K562 (cell line): Measurements from ENCODE around the gene HIVEP1. TPM values are rescaled to one million over a fixed set of nuclear protein-coding genes. Genes with fewer than 3 reads are reported as not detected.

Source experiments
- ATAC-seq: fragments of 200-7000 bp; cut with Tn5 transposase; 3 replicates; pipeline ENCODE4 v1.9.1; 2020; ENCODE audit warnings: moderate library complexity
- BruUV-seq: library from RNA; stranded (reverse); fragments of 400-500 nt; replicated peaks from 2 replicates; lab custom pipeline; 2021; lab: Mats Ljungman, UMichigan
- CTCF ChIA-PET: fragments of 300-600 bp; formaldehyde crosslinking; extraction: SDS; loops from one replicate; lab custom pipeline; 2021; ENCODE audit warnings: low intra/inter-chr PET ratio; lab: Yijun Ruan, JAX
- POLR2A ChIA-PET: fragments of 300-600, 350-650 bp; sonication (Branson Sonifier 250); formaldehyde crosslinking; extraction: SDS; loops from one replicate; lab custom pipeline; 2021; ENCODE audit warnings: antibody characterized with exemption, inconsistent platforms; lab: Yijun Ruan, JAX
- DNase-seq, 4 experiments: peaks; one replicate each; pipeline versions ENCODE4 v3.0.0 to v3.0.0-alpha.2; 2011 to 2018; ENCODE audit warnings: low spot score in 3 of 4, mixed read lengths in 3 of 4; ENCODE audit errors: extremely low read depth in 1 of 4
- FAIRE-seq: peaks from 2 replicates; lab custom pipeline; 2011; peaks lifted over from hg19 to GRCh38; lab: Jason Lieb, UNC
- H2AFZ ChIP-seq: 2 replicates; pipeline ENCODE4 v1.6.0; 2011; ENCODE audit warnings: low read depth, low read length, control low read depth, inconsistent platforms
- H3K27ac ChIP-seq: fragments of 200-600 bp; 3 replicates; pipeline ENCODE4 v1.8.0; 2011; ENCODE audit warnings: low read depth, mild to moderate bottlenecking, control low read depth, inconsistent platforms, low read length, moderate library complexity, mixed read lengths; ENCODE audit errors: extremely low read depth
- H3K27me3 ChIP-seq, 2 experiments: fragments of 300-600 bp in 1 of 2; 2 replicates in 1 of 2; 3 replicates in 1 of 2; pipeline versions ENCODE4 v1.6.0 to v1.8.0; 2011; ENCODE audit warnings: inconsistent platforms in 2 of 2, low read length in 2 of 2, mild to moderate bottlenecking in 1 of 2, mixed read lengths in 1 of 2, moderate library complexity in 1 of 2; ENCODE audit not compliant: control insufficient read depth in 2 of 2, insufficient read depth in 2 of 2
- H3K36me3 ChIP-seq: fragments of 300-600 bp; 3 replicates; pipeline ENCODE4 v1.8.0; 2011; ENCODE audit warnings: mild to moderate bottlenecking, low read length, inconsistent platforms; ENCODE audit not compliant: control insufficient read depth, insufficient read depth
- H3K4me1 ChIP-seq, 2 experiments: fragments of 200-600 bp in 1 of 2; replicated peaks in 1 of 2; 2 replicates in 1 of 2; 3 replicates in 1 of 2; pipeline versions ENCODE4 v1.5.1 to v1.8.0; 2011; ENCODE audit warnings: inconsistent platforms in 2 of 2, low read length in 2 of 2, mild to moderate bottlenecking in 1 of 2, mixed read lengths in 1 of 2, moderate library complexity in 1 of 2; ENCODE audit not compliant: control insufficient read depth in 2 of 2, insufficient read depth in 2 of 2
- H3K4me2 ChIP-seq: 2 replicates; pipeline ENCODE4 v1.6.1; 2011; ENCODE audit warnings: low read length, control low read depth, inconsistent platforms, mixed read lengths; ENCODE audit not compliant: insufficient read depth
- H3K4me3 ChIP-seq: fragments of 200-600 bp; sonication (generic), shearing (Covaris generic); 2 replicates; pipeline ENCODE4 v1.5.1; 2016; ENCODE audit warnings: control low read depth, inconsistent platforms
- H3K79me2 ChIP-seq: fragments of 200-600 bp; 3 replicates; pipeline ENCODE4 v1.8.0; 2011; ENCODE audit warnings: low read length, inconsistent platforms; ENCODE audit not compliant: control insufficient read depth, insufficient read depth
- H3K9ac ChIP-seq, 2 experiments: 2 replicates each; pipeline versions ENCODE4 v1.6.0 to v1.6.1; 2011; ENCODE audit warnings: low read depth in 2 of 2, low read length in 2 of 2, control low read depth in 1 of 2, inconsistent platforms in 1 of 2, mild to moderate bottlenecking in 1 of 2, mixed read lengths in 1 of 2; ENCODE audit not compliant: insufficient read depth in 1 of 2
- H3K9me1 ChIP-seq: one replicate; pipeline ENCODE4 v1.6.0; 2011; ENCODE audit warnings: inconsistent platforms, mild to moderate bottlenecking, low read length, moderate library complexity; ENCODE audit not compliant: control insufficient read depth, insufficient read depth
- H3K9me3 ChIP-seq: replicated peaks from 2 replicates; pipeline ENCODE4 v1.5.1; 2011; ENCODE audit warnings: low read depth, low read length, inconsistent platforms; ENCODE audit not compliant: control insufficient read depth, insufficient read depth
- H4K20me1 ChIP-seq: replicated peaks from 2 replicates; pipeline ENCODE4 v1.6.1; 2011; ENCODE audit warnings: low read length, inconsistent platforms, mixed read lengths; ENCODE audit not compliant: control insufficient read depth, insufficient read depth
- BDP1 ChIP-seq: IDR thresholded peaks from 3 replicates; pipeline ENCODE4 v1.6.1; 2011; ENCODE audit not compliant: insufficient read length, insufficient read depth
- DIDO1 ChIP-seq: fragments of 450-650 bp; IDR thresholded peaks from 2 replicates; pipeline ENCODE4 v1.6.1; 2016; ENCODE audit warnings: low read depth, missing biosample characterization, missing genetic modification characterization
- DPF2 ChIP-seq: fragments of 450-650 bp; IDR thresholded peaks from 2 replicates; pipeline ENCODE4 v1.6.1; 2016
- EP300 ChIP-seq: IDR thresholded peaks from 2 replicates; pipeline ENCODE4 v1.6.1; 2012; ENCODE audit warnings: low read length, improper control_type of control experiment
- FOXJ3 ChIP-seq: sonication (generic); formaldehyde crosslinking; IDR thresholded peaks from 2 replicates; pipeline ENCODE4 v1.4.0; 2020; ENCODE audit warnings: mild to moderate bottlenecking, missing genetic modification reagents
- GTF2E2 ChIP-seq: fragments of 200-800 bp; sonication (Bioruptor generic); IDR thresholded peaks from 2 replicates; pipeline ENCODE4 v1.6.1; 2016; ENCODE audit warnings: missing genetic modification characterization, missing compliant biosample characterization
- HSF4 ChIP-seq: fragments of 250-450 bp; sonication (Bioruptor Pico); IDR thresholded peaks from 2 replicates; pipeline ENCODE4 v2.1.2; 2022; ENCODE audit warnings: mild to moderate bottlenecking, moderate library complexity, borderline replicate concordance
- L3MBTL2 ChIP-seq: fragments of 450-650 bp; IDR thresholded peaks from 2 replicates; pipeline ENCODE4 v1.6.1; 2016; ENCODE audit warnings: mild to moderate bottlenecking, moderate library complexity
- SREBF1 ChIP-seq: fragments of 150-350 bp; IDR thresholded peaks from 2 replicates; pipeline ENCODE4 v1.6.1; 2014; ENCODE audit warnings: antibody characterized with exemption, low read depth, low read length, borderline replicate concordance
- WHSC1 ChIP-seq: IDR thresholded peaks from one replicate; pipeline ENCODE4 v1.6.1; 2012; ENCODE audit warnings: low read length, control low read depth, inconsistent platforms
- ZKSCAN8 ChIP-seq: fragments of 200-800 bp; sonication (Bioruptor generic); IDR thresholded peaks from 2 replicates; pipeline ENCODE4 v1.6.1; 2016; ENCODE audit warnings: missing genetic modification characterization, missing compliant biosample characterization
- ZNF282 ChIP-seq: sonication (generic); formaldehyde crosslinking; IDR thresholded peaks from 2 replicates; pipeline ENCODE4 v1.8.1; 2023; ENCODE audit warnings: missing genetic modification reagents
- ZNF3 ChIP-seq: fragments of 250-450 bp; sonication (Bioruptor Pico); IDR thresholded peaks from 2 replicates; pipeline ENCODE4 v1.5.0; 2021; ENCODE audit warnings: mild to moderate bottlenecking, moderate library complexity
- ZNF644 ChIP-seq: fragments of 200-800 bp; sonication (Bioruptor generic); IDR thresholded peaks from 2 replicates; pipeline ENCODE4 v1.6.1; 2016; ENCODE audit warnings: low read depth, missing genetic modification characterization, missing compliant biosample characterization
- ZNF830 ChIP-seq: fragments of 250-450 bp; sonication (Bioruptor Pico); IDR thresholded peaks from 2 replicates; pipeline ENCODE4 v1.5.0; 2021; ENCODE audit warnings: mild to moderate bottlenecking
- WGBS: fragments of 100-300 bp; shearing (Covaris generic); methylation state at CpG from one replicate; pipeline ENCODE4 v1.1.6; 2016; ENCODE audit warnings: low coverage, mixed read lengths; ENCODE audit not compliant: insufficient coverage; ENCODE audit errors: missing lambda C conversion rate; 5-methylcytosine and 5-hydroxymethylcytosine counted together
- in situ Hi-C: fragments of 300-500 bp; cut with MboI; formaldehyde crosslinking; loops from 4 replicates; pipeline ENCODE4 v1.15.0; 2018; ENCODE audit warnings: inconsistent platforms, mixed read lengths
- intact Hi-C: fragments of 100-400 bp; cut with micrococcal nuclease; formaldehyde crosslinking; loops from 2 replicates; pipeline ENCODE4 v1.14.2; 2022
- polyA plus RNA-seq, 8 experiments: library from polyadenylated mRNA; depleted of rRNA in 4 of 8; stranded (reverse) in 5 of 8; unstranded in 3 of 8; fragments of >200 nt; fragmentation: Nextera tagmentation in 2 of 8; fragmentation: Illumina TruSeq in 1 of 8; extraction: Ambion mirVana in 2 of 8; extraction: Trizol in 1 of 8; gene quantifications; 2 replicates each; pipeline versions ENCODE4 v1.2.1 to v1.2.3, GENCODE V29; 2011 to 2014; ENCODE audit warnings: inconsistent platforms in 1 of 8, missing spikeins in 1 of 8
- total RNA-seq, 7 experiments: library from RNA; depleted of rRNA in 6 of 7; stranded (reverse); fragments of >200 nt in 6 of 7; fragmentation: Illumina TruSeq in 2 of 7; extraction: Trizol in 2 of 7; gene quantifications; 2 replicates each; pipeline versions ENCODE4 v1.2.1 to v1.2.3, GENCODE V29; 2011 to 2021; ENCODE audit warnings: low replicate concordance in 1 of 7
- TF ChIP-seq, protein P1 (sequence below), 2 experiments: fragments of 450-650 bp in 1 of 2; sonication (generic) in 1 of 2; formaldehyde crosslinking; conservative IDR thresholded peaks; 2 replicates each; pipeline versions ENCODE4 v1.4.0 to v1.8.1; 2020 to 2022; ENCODE audit warnings: mild to moderate bottlenecking in 1 of 2, missing genetic modification reagents in 1 of 2
- TF ChIP-seq, protein P2 (sequence below): sonication (generic); IDR thresholded peaks from 2 replicates; pipeline ENCODE4 v1.6.1; 2016
- TF ChIP-seq, protein P3 (sequence below): fragments of 150-350 bp; conservative IDR thresholded peaks from 2 replicates; pipeline ENCODE4 v1.6.1; 2014; ENCODE audit warnings: low read length
- TF ChIP-seq, protein P4 (sequence below): sonication (generic); formaldehyde crosslinking; IDR thresholded peaks from 2 replicates; pipeline ENCODE4 v1.4.0; 2020; ENCODE audit warnings: mild to moderate bottlenecking, missing genetic modification reagents

The HIVEP1 gene
- total and polyA plus RNA-seq, 9 of the 15 experiments (the other 6 are each of a cell fraction or from before 2014, with no cell fraction given): 6.0 to 33.3 (median 21.7) TPM

DNA sequence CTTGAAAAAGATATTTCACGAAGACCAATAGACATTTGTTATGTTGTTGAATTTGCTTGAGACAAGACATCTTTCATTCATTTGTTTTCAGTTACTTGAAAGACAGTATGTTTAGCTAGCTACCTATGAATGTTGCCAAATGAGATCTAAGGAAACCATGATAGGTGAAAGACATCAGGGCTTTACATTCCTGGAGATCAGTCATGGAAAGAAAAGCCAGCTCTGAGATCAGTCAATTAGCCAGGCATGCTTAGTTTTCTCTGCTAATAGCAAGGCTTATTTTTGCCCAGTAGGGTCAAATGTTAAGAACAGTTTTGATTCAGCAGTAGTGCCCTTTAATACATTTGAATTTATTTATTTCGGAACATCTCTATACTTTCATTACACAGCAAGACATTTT is 161.5 kb downstream of the HIVEP1 start:
- Histone ChIP-seq H3K4me3 (no peak overlapping the region), H4K20me1 (no peaks in the 10 kb centered on the region), H3K27ac (no peak overlapping the region), H3K9me1 (no peaks in the 10 kb centered on the region), H3K4me1 (no peaks in the 10 kb centered on the region), H2AFZ (no peak overlapping the region)
- intact Hi-C loops: no loop called here
- TF ChIP-seq SREBF1 (no peak), ZKSCAN8 (CRISPR knock-in tag) (no peak), GTF2E2 (tag) (no peak), ZNF3 (CRISPR knock-in tag) (no peak), ZNF830 (no peak), BDP1 (no peak), HSF4 (CRISPR knock-in tag) (no peak), FOXJ3 (no peak), L3MBTL2 (no peak), ZNF644 (tag) (no peak), ZNF282 (CRISPR knock-in tag) (no peak), EP300 (no peak), WHSC1 (no peak), DIDO1 (tag) (no peak), DPF2 (no peak)
- TF ChIP-seq, protein P1, sequence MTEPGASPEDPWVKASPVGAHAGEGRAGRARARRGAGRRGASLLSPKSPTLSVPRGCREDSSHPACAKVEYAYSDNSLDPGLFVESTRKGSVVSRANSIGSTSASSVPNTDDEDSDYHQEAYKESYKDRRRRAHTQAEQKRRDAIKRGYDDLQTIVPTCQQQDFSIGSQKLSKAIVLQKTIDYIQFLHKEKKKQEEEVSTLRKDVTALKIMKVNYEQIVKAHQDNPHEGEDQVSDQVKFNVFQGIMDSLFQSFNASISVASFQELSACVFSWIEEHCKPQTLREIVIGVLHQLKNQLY (CRISPR knock-in tag; conservative IDR thresholded peaks at IDR 0.05): no peak
- TF ChIP-seq, protein P2, sequence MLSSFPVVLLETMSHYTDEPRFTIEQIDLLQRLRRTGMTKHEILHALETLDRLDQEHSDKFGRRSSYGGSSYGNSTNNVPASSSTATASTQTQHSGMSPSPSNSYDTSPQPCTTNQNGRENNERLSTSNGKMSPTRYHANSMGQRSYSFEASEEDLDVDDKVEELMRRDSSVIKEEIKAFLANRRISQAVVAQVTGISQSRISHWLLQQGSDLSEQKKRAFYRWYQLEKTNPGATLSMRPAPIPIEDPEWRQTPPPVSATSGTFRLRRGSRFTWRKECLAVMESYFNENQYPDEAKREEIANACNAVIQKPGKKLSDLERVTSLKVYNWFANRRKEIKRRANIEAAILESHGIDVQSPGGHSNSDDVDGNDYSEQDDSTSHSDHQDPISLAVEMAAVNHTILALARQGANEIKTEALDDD: no peak
- TF ChIP-seq, protein P3, sequence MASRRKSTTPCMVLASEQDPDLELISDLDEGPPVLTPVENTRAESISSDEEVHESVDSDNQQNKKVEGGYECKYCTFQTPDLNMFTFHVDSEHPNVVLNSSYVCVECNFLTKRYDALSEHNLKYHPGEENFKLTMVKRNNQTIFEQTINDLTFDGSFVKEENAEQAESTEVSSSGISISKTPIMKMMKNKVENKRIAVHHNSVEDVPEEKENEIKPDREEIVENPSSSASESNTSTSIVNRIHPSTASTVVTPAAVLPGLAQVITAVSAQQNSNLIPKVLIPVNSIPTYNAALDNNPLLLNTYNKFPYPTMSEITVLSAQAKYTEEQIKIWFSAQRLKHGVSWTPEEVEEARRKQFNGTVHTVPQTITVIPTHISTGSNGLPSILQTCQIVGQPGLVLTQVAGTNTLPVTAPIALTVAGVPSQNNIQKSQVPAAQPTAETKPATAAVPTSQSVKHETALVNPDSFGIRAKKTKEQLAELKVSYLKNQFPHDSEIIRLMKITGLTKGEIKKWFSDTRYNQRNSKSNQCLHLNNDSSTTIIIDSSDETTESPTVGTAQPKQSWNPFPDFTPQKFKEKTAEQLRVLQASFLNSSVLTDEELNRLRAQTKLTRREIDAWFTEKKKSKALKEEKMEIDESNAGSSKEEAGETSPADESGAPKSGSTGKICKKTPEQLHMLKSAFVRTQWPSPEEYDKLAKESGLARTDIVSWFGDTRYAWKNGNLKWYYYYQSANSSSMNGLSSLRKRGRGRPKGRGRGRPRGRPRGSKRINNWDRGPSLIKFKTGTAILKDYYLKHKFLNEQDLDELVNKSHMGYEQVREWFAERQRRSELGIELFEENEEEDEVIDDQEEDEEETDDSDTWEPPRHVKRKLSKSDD: no peak
- TF ChIP-seq, protein P4, sequence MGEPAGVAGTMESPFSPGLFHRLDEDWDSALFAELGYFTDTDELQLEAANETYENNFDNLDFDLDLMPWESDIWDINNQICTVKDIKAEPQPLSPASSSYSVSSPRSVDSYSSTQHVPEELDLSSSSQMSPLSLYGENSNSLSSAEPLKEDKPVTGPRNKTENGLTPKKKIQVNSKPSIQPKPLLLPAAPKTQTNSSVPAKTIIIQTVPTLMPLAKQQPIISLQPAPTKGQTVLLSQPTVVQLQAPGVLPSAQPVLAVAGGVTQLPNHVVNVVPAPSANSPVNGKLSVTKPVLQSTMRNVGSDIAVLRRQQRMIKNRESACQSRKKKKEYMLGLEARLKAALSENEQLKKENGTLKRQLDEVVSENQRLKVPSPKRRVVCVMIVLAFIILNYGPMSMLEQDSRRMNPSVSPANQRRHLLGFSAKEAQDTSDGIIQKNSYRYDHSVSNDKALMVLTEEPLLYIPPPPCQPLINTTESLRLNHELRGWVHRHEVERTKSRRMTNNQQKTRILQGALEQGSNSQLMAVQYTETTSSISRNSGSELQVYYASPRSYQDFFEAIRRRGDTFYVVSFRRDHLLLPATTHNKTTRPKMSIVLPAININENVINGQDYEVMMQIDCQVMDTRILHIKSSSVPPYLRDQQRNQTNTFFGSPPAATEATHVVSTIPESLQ: no peak
- TF ChIP-seq, all 486 proteins: peak for 0
- ATAC-seq (no peak), FAIRE-seq (no peak), DNase-seq (no peak)
- Histone ChIP-seq H3K9me3 (no peaks in the 10 kb centered on the region), H3K36me3 (no peaks in the 10 kb centered on the region), H3K27me3 (peaks cover 14 to 17% of the 10 kb centered on the region in 2 experiments; a peak in 4 of 5 replicates), H3K79me2 (no peaks in the 10 kb centered on the region), H3K9ac (no peak overlapping the region), H3K4me2 (no peak overlapping the region)
- 0% methylated on average over 2 of the region's 2 CpGs for WGBS
- POLR2A ChIA-PET: no interaction called here
- CTCF ChIA-PET: no interaction called here
- BruUV-seq: no TSS peak
- in situ Hi-C loops: no loop called here
